HG02885 (cell line): ENCODE measurements around the gene STH.
"Not testable (repeated sequence)": the region's sequence is repeated elsewhere in the genome, so short reads cannot be mapped to it uniquely, and the experiment has no call there.

Source experiments
- ATAC-seq: cut with Tn5 transposase; IDR thresholded peaks from one replicate; pipeline ENCODE4 v1.9.1; 2021; ENCODE audit warnings: mild to moderate bottlenecking; ENCODE audit not compliant: unreplicated experiment, poor library complexity

STH gene

GRCh38 chr17:46001390-46002310 lies 2.6 kb downstream of the STH start:
- no peak for ATAC-seq

GRCh38 chr17:46002311-46002972 lies 3.4 kb downstream of the STH start:
- no peak for ATAC-seq

GRCh38 chr17:46002973-46003316 lies 3.9 kb downstream of the STH start:
- ATAC-seq: no peak

GRCh38 chr17:46003907-46004748 lies 5.1 kb downstream of the STH start:
- no peak for ATAC-seq

- ATAC-seq: not testable (repeated sequence)
These were observed 7.0 kb downstream of the STH start for GRCh38 chr17:46006082-46006481.

- no peak for ATAC-seq
These were observed 8.5 kb downstream of the STH start for GRCh38 chr17:46007461-46007965.

GRCh38 chr17:46008591-46008990 lies 9.5 kb downstream of the STH start:
- ATAC-seq: no peak

GRCh38 chr17:46009681-46010596 lies 10.9 kb downstream of the STH start:
- no peak for ATAC-seq

GRCh38 chr17:46010597-46011186 lies 11.6 kb downstream of the STH start:
- no peak for ATAC-seq

- no peak for ATAC-seq
These were observed 12.9 kb downstream of the STH start for GRCh38 chr17:46011711-46012505.

- no peak for ATAC-seq
These were observed 13.5 kb downstream of the STH start for GRCh38 chr17:46012506-46013079.

GRCh38 chr17:46013127-46013501 lies 14.1 kb downstream of the STH start:
- no peak for ATAC-seq

GRCh38 chr17:46013502-46014165 lies 14.6 kb downstream of the STH start:
- no peak for ATAC-seq

- not testable (repeated sequence) for ATAC-seq
These were observed 20.4 kb downstream of the STH start for GRCh38 chr17:46019408-46019925.

- ATAC-seq: no peak
These were observed 21.1 kb downstream of the STH start for GRCh38 chr17:46020023-46020761.

GRCh38 chr17:46020998-46021397 lies 21.9 kb downstream of the STH start:
- ATAC-seq: no peak

- ATAC-seq: not testable (repeated sequence)
These were observed 24.3 kb downstream of the STH start for GRCh38 chr17:46023366-46023765.
